CD1c-positive myeloid dendritic cell (primary cell): ENCODE results near the gene ZNF282.
"Not testable (repeated sequence)": the region's sequence is repeated elsewhere in the genome, so short reads cannot be mapped to it uniquely, and the experiment has no call there.

Source experiments
- DNase-seq: peaks from one replicate; pipeline ENCODE4 v3.0.0-alpha.2; 2016; ENCODE audit errors: extremely low spot score

ZNF282 gene

DNA sequence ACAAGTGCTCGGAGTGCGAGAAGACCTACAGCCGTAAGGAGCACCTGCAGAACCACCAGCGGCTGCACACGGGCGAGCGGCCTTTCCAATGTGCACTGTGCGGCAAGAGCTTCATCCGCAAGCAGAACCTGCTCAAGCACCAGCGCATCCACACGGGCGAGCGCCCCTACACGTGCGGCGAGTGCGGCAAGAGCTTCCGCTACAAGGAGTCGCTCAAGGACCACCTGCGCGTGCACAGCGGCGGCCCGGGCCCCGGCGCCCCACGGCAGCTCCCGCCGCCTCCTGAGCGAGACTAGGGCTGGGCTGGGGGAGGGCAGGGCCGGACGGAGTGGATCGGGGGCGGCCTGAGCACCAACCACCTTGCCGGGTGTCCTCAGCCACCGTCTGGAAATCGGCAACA is 29.0 kb downstream of the ZNF282 start:
- DNase-seq: no peak

DNA sequence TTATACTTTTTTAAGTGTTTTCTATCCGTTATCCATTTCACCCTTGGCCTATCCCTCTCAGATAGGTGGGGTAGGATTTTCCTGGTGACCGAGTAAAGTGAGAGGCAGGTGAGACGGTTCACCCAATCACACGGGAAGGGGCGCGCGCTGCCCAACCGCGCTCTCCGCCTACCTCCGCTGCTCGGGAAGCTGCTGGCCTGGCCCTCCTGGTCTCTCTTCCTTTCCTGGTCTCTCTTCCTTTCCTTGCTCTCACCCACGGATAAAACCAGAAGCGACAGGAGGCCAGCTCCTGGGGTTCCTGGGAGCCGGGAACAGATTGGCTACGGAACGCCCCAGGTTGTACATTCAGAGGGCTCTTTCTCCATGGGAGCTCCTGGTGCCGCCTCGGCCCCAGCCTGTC is 29.8 kb downstream of the ZNF282 start:
- no peak for DNase-seq

GRCh38 chr7:149225656-149226055 is 30.3 kb downstream of the ZNF282 start:
- DNase-seq: no peak

DNA sequence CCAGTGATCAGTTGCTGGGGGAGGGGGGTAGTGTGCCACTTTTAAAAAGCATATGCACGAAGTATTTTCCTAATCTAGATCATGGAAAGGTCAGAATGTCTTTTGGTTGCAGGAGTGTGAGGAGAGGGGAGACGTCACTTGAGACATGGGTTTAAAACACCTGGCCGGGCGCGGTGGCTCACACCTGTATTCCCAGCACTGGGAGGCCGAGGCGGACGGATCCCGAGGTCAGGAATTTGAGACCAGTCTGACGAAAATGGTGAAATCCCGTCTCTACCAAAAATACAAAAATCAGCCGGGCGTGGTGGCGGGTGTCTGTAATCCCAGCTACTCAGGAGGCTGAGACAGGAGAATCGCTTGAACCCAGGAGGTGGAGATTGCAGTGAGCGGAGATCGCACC is 31.0 kb downstream of the ZNF282 start:
- DNase-seq: not testable (repeated sequence)

DNA sequence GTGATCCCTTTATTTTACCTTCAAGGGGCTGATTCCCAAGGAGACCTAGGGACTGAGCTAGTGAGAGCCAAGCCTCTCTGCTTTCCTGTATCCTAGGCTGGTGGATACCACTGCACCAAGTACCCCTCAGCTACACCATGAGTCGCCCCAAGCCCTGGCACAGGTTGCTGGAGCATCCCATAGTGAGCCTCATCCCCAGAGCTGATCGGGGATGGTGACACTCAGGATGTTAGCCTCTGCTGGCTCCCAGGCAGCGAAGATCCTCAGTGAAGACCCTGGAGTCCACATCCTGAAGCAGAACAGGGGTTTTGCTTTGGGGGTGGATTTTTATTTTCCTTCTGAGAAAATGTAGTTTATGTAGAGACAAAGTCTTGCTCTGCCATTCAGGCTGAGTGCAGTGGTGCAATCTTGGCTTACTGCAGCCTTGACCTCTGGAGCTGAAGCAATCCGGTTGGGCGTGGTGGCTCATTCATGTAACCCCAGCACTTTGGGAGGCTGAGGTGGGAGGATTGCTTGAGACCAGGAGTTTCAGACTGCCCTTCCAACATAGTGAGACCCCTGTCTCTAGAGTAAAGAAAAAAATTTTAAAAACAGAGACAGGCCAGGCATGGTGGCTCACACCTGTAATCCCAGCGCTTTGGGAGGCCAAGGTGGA is 31.6 kb downstream of the ZNF282 start:
- DNase-seq: no peak

- no peak for DNase-seq
These were observed 33.6 kb downstream of the ZNF282 start for GRCh38 chr7:149228831-149229471.

GRCh38 chr7:149229526-149229925 is 34.2 kb downstream of the ZNF282 start:
- no peak for DNase-seq

GRCh38 chr7:149232362-149232761 is 37.0 kb downstream of the ZNF282 start:
- no peak for DNase-seq

DNA sequence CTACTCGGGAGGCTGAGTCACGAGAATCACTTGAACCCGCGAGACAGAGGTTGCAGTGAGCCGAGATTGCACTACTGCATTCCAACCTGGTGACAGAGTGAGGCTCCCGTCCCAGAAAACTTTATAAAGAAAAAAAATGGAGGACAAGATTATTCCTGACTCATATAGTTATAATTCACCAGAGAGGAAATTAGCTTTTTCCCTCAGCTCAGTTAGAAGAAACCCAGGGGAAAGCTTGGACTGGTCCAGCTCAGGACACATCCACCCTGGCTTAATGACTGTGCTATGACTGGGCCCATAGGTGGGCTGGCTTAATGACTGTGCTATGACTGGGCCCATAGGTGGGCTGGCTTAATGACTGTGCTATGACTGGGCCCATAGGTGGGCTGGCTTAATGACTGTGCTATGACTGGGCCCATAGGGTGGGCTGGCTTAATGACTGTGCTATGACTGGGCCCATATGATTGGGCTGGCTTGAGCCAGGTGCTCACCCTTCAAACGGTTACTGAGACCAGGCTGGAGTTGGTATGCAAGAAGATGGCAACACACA is 38.4 kb downstream of the ZNF282 start:
- not testable (repeated sequence) for DNase-seq

GRCh38 chr7:149237502-149237901 is 42.2 kb downstream of the ZNF282 start:
- no peak for DNase-seq

GRCh38 chr7:149238051-149238450 is 42.7 kb downstream of the ZNF282 start:
- DNase-seq: no peak

DNA sequence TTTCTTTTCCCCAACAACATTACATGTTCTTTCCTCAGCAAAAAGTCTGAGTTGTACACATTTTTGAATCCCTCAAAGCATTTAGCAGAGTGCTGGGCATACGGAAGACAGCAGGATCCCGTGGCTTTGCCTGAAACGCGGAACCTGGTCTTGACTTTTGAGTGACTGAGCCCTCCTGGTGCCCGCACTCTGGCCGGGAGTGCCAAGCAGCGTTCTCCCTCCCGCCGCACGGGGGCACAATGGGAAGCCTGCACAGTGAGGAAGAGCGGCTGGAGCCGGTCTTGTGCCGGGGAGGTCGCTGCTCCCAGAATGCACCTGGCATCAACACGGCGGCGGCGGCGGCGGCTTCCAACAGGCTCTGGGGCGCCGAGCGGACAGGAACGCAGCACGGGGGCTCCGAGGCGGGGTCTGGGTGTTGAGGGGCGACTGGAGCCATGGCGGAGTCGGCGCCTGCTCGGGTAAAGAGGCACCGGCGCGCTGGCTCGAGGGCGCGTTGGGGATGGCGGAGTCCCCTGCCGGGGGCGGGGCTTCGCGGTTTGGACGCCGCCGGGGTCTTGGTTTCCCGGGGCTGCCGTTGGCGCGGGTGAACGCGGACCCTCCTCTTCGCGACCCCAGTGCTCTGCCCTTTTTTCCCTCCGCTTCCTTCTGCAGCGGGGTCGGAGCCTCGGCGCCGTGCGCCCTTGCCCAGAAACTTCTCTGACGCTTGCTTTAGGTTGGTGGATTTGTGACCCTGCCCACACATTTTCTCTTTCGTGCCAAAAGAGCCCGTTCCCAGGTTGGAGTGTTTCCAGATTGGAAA is 44.2 kb downstream of the ZNF282 start, which contains the start of gene ZNF212:
Gene ZNF212, plus strand, starts transcription at position 307 of the 799 bp plus-strand sequence. Its CDS starts 128 bp downstream, at position 435.
- DNase-seq: peak; percentile 94

DNA sequence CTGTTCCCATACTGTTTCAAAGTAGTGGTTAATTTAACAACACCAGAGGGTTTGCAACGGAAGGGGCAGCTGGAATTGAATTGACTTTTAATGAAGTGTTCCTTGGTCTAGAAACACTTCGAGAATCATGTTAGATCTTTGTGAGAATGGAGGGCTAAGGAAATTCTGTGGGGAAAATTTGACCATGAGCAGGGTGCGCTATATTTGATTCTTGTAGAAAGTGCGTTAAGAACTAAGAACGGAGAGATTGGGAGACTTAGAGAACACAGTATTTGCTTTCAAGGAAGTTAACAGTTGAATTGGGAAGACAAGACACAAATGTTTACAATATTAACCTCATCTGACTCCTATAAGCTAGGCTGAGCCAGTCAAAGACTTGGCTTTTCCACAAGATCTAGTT is 45.3 kb downstream of the ZNF282 start:
- no peak for DNase-seq

DNA sequence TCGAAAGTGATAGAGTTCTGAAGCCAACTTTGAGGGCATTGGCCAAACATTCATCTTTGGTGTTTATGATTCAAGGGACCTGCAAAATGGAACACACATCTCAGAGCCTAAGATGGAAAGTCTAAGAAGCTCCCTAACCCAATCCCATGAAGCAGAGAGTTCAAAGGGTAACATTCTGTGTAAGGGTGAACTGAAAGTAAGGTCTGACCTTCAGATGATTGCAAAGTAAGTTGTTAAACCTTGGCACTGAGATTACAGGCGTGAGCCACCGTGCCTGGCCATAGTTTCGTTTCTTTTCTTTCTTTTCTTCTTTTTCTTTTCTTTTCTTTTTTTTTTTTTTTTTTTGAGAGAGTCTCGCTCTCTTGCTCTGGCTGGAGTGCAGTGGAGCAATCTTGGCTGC is 46.4 kb downstream of the ZNF282 start:
- no peak for DNase-seq

DNA sequence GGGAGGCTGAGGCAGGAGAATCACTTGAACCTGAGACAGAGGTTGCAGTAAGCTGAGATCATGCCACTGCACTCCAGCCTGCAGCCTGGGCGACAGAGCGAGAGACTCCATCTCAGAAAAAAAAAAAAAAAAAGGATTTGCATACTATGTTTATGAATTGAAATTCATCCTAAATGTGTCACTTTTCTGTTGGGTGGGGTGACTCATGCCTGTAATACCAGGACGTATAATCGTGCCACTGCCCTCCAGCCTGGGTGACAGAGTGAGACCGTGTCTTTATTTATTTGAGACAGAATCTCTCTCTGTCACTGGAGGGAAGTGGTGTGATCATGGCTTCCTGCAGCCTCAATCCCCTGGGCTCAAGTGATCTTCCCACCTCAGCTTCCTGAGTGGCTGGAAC is 49.9 kb downstream of the ZNF282 start:
- DNase-seq: no peak

- no peak for DNase-seq
These were observed 50.4 kb downstream of the ZNF282 start for GRCh38 chr7:149245744-149246143.

DNA sequence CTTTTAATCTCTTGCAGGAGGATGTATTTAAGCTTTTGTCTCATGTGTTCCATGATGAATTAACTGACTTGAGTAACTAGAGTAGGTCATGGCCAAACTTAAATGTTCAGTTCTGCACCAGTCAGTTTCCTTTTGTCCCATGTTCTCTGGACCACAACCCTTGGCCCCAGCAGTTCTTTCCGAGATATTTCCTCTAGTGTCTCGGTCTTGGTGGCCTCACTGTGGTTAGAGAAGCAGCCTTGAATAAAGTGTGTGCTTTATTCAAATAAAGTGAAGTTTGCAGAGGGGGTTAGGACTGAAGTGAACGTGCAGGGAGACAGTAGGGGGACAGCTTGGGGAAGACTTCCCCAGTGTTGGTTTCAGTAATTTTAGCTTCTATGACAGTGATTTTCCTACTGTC is 53.4 kb downstream of the ZNF282 start:
- no peak for DNase-seq

GRCh38 chr7:149250151-149250550 is 54.8 kb downstream of the ZNF282 start:
- DNase-seq: not testable (repeated sequence)

- DNase-seq: not testable (repeated sequence)
These were observed 56.2 kb downstream of the ZNF282 start for GRCh38 chr7:149251518-149251917.

GRCh38 chr7:149252378-149252777 is 57.0 kb downstream of the ZNF282 start:
- DNase-seq: no peak

GRCh38 chr7:149253665-149254064 is 58.3 kb downstream of the ZNF282 start:
- no peak for DNase-seq

GRCh38 chr7:149254181-149254858 is 59.0 kb downstream of the ZNF282 start:
- no peak for DNase-seq
